ENCODE measurements around the gene IRF2BP1. TPM values are rescaled to one million over a fixed set of nuclear protein-coding genes. Genes with fewer than 3 reads are reported as not detected.

IRF2BP1 gene
- total and polyA plus RNA-seq, 4 donors: 18.7 to 34.0 (median 30.1) TPM

DNA sequence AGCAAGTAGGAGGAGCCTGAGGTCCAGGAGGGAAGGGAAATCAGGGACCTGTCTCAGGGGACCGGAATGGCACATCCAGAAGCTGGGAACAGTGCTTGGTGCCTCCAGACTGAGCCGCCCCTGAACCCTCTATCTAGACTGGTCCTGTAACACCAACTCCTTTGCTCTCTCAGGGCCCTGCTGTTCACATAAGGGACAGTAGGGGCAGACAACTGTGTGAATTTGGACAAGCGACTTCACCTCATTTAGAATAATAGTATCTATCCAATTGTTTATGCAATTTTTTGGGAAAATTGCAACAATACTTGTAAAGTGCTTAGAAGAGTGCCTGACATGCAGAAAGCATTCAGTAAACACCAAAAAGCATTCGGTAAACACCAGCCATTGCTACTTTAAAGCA is 37.0 kb downstream of the IRF2BP1 start:
- no peaks in the 10 kb centered on the region for H3K9me3 ChIP-seq (ENCODE audit: control insufficient read depth, insufficient read depth, low read length)
- no peaks in the 10 kb centered on the region for H3K27me3 ChIP-seq (ENCODE audit: control insufficient read depth, insufficient read depth, low read length)
- WGBS (ENCODE audit: insufficient coverage): 100% methylated on average over 1 of the region's 4 CpGs
- peaks cover 87% of the 10 kb centered on the region for H3K36me3 ChIP-seq (ENCODE audit: control insufficient read depth, insufficient read depth, low read length)
- no peak for DNase-seq (ENCODE audit: low read depth in 4 of 6, low spot score in 6 of 6)
- no peak overlapping the region for H3K4me3 ChIP-seq (ENCODE audit: low read depth, low read length)
- no peak overlapping the region for H3K27ac ChIP-seq (ENCODE audit: low read depth, low read length)
- no peaks in the 10 kb centered on the region for H3K4me1 ChIP-seq (ENCODE audit: control insufficient read depth, insufficient read depth, low read length)

DNA sequence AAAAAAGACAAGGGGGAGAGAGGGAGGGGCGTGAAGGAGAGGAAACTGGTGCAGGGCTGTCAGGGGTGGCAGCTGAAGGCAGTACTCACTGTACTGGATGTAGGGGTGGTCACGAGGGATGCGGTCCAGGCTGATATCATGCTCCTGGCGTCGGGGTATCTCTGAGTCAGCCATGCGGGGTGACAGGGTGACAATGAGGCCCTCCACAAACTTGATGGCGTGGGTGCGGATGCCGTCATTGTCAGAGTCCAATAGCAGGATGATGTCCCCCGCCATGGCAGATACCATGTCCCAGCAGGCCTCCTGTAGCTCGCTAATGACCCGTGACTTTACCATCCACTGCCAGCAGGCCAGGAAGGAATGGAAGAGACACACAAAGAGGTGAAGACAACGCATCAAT is 38.3 kb downstream of the IRF2BP1 start:
- 63% methylated on average over 10 of the region's 13 CpGs for WGBS (ENCODE audit: insufficient coverage)
- Histone ChIP-seq H3K9me3 (ENCODE audit: control insufficient read depth, insufficient read depth, low read length) (no peaks in the 10 kb centered on the region), H3K4me3 (ENCODE audit: low read depth, low read length) (no peak overlapping the region), H3K27me3 (ENCODE audit: control insufficient read depth, insufficient read depth, low read length) (no peaks in the 10 kb centered on the region), H3K36me3 (ENCODE audit: control insufficient read depth, insufficient read depth, low read length) (peaks cover 87% of the 10 kb centered on the region), H3K4me1 (ENCODE audit: control insufficient read depth, insufficient read depth, low read length) (no peaks in the 10 kb centered on the region), H3K27ac (ENCODE audit: low read depth, low read length) (no peak overlapping the region)
- peak in 1 of 6 donors; percentile 4 for DNase-seq (ENCODE audit: low read depth in 4 of 6, low spot score in 6 of 6)

DNA sequence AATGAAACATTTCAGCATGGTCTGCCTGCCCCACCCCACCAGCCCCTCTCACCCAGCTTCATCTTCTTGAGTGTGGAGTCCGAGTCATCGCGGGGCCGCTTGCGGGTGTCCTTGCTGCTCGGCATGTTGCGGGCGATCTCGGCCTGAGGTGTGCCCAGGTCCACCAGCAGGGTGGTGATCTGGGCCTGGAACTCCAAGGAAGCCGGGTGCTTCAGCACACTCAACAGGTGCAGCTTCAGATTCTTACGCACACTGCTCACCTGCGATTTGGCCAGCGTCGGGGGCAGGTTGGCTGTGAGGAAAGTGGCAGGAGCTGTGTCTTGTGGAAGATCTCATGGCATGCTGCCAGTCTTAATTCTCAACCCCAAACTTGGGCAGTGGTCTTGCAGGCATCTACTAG is 43.7 kb downstream of the IRF2BP1 start:
- DNase-seq (ENCODE audit: low read depth in 4 of 6, low spot score in 6 of 6): no peak
- no peak overlapping the region for H3K27ac ChIP-seq (ENCODE audit: low read depth, low read length)
- peaks cover 87% of the 10 kb centered on the region for H3K36me3 ChIP-seq (ENCODE audit: control insufficient read depth, insufficient read depth, low read length)
- no peaks in the 10 kb centered on the region for H3K4me1 ChIP-seq (ENCODE audit: control insufficient read depth, insufficient read depth, low read length)
- no peaks in the 10 kb centered on the region for H3K9me3 ChIP-seq (ENCODE audit: control insufficient read depth, insufficient read depth, low read length)
- H3K27me3 ChIP-seq (ENCODE audit: control insufficient read depth, insufficient read depth, low read length): no peaks in the 10 kb centered on the region
- WGBS (ENCODE audit: insufficient coverage): 97% methylated on average over 10 of the region's 14 CpGs
- no peak overlapping the region for H3K4me3 ChIP-seq (ENCODE audit: low read depth, low read length)

DNA sequence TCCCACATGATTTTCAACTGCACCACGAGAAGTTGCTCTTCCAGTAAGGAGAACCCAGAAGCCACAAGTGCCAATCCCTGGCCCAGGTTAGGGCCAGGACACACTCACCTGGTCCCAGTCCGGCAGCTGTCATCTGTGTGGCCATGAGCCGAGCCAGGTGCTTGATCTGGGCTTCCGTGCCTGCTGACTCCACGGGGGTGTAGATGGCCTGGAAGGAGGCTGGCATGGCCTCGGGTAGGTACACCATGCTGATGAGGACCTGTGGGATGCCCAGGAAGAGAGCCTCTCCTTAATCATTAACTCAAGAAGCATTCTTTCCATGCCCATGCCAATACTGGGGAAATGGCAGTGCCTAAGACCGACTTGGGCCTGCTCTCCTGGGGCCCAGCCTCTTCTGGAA is 51.0 kb downstream of the IRF2BP1 start:
- WGBS (ENCODE audit: insufficient coverage): 100% methylated on average over 5 of the region's 7 CpGs
- Histone ChIP-seq H3K4me1 (ENCODE audit: control insufficient read depth, insufficient read depth, low read length) (no peaks in the 10 kb centered on the region), H3K36me3 (ENCODE audit: control insufficient read depth, insufficient read depth, low read length) (peaks cover 88% of the 10 kb centered on the region), H3K4me3 (ENCODE audit: low read depth, low read length) (no peak overlapping the region), H3K27ac (ENCODE audit: low read depth, low read length) (no peak overlapping the region), H3K9me3 (ENCODE audit: control insufficient read depth, insufficient read depth, low read length) (no peaks in the 10 kb centered on the region), H3K27me3 (ENCODE audit: control insufficient read depth, insufficient read depth, low read length) (no peaks in the 10 kb centered on the region)
- no peak for DNase-seq (ENCODE audit: low read depth in 4 of 6, low spot score in 6 of 6)

Other genes starting within 250 kb of the IRF2BP1 start
- 10 to 100 TPM; 37.6 to 92.6 TPM for gene EML2, start 246.7 kb downstream of the IRF2BP1 start, total RNA-seq
- gene EML2, start 246.7 kb downstream of the IRF2BP1 start, polyA plus RNA-seq (ENCODE audit: insufficient read length in 2 of 2): 100 to 1,000 TPM; 107 to 135 TPM
- gene GIPR, start 217.9 kb downstream of the IRF2BP1 start, total RNA-seq: under 1 TPM; 0.30 to 0.55 TPM
- 1 to 10 TPM; 1.4 to 1.9 TPM for gene GIPR, start 217.9 kb downstream of the IRF2BP1 start, polyA plus RNA-seq (ENCODE audit: insufficient read length in 2 of 2)
- 100 to 1,000 TPM; 170 to 393 TPM for gene SNRPD2, start 194.2 kb downstream of the IRF2BP1 start, total RNA-seq
- gene SNRPD2, start 194.2 kb downstream of the IRF2BP1 start, polyA plus RNA-seq (ENCODE audit: insufficient read length in 2 of 2): 100 to 1,000 TPM; 251 to 270 TPM
- 1 to 10 TPM; 4.3 to 5.2 TPM for gene QPCTL, start 193.5 kb downstream of the IRF2BP1 start, total RNA-seq
- gene QPCTL, start 193.5 kb downstream of the IRF2BP1 start, polyA plus RNA-seq (ENCODE audit: insufficient read length in 2 of 2): 10 to 100 TPM; 11.6 to 16.8 TPM
- gene FBXO46, start 155.2 kb downstream of the IRF2BP1 start, total RNA-seq: 10 to 100 TPM in 1 of 2 donors, 1 to 10 TPM in 1; 3.5 to 11.0 TPM
- 10 to 100 TPM; 11.4 to 13.6 TPM for gene FBXO46, start 155.2 kb downstream of the IRF2BP1 start, polyA plus RNA-seq (ENCODE audit: insufficient read length in 2 of 2)
- not detected for gene MEIOSIN, start 152.7 kb downstream of the IRF2BP1 start, total RNA-seq
- gene MEIOSIN, start 152.7 kb downstream of the IRF2BP1 start, polyA plus RNA-seq (ENCODE audit: insufficient read length in 2 of 2): not detected
- gene SIX5, start 116.9 kb downstream of the IRF2BP1 start, total RNA-seq: 10 to 100 TPM in 1 of 2 donors, 1 to 10 TPM in 1; 4.1 to 20.2 TPM
- 10 to 100 TPM; 11.2 to 17.5 TPM for gene SIX5, start 116.9 kb downstream of the IRF2BP1 start, polyA plus RNA-seq (ENCODE audit: insufficient read length in 2 of 2)
- gene DMPK, start 103.7 kb downstream of the IRF2BP1 start, total RNA-seq: 10 to 100 TPM; 16.5 to 35.4 TPM
- gene DMPK, start 103.7 kb downstream of the IRF2BP1 start, polyA plus RNA-seq (ENCODE audit: insufficient read length in 2 of 2): 100 to 1,000 TPM; 113 to 155 TPM
- gene DMWD, start 93.3 kb downstream of the IRF2BP1 start, total RNA-seq: 10 to 100 TPM; 27.0 to 42.7 TPM
- 100 to 1,000 TPM in 1 of 2 donors, 10 to 100 TPM in 1; 82.9 to 101 TPM for gene DMWD, start 93.3 kb downstream of the IRF2BP1 start, polyA plus RNA-seq (ENCODE audit: insufficient read length in 2 of 2)
- gene RSPH6A, start 70.8 kb downstream of the IRF2BP1 start, total RNA-seq: under 1 TPM in 1 of 2 donors, not detected in 1; 0.11 TPM
- gene RSPH6A, start 70.8 kb downstream of the IRF2BP1 start, polyA plus RNA-seq (ENCODE audit: insufficient read length in 2 of 2): under 1 TPM in 1 of 2 donors, not detected in 1; 0.09 TPM
- gene SYMPK, start 23.0 kb downstream of the IRF2BP1 start, total RNA-seq: 10 to 100 TPM; 23.2 to 39.6 TPM
- 10 to 100 TPM; 51.4 to 63.9 TPM for gene SYMPK, start 23.0 kb downstream of the IRF2BP1 start, polyA plus RNA-seq (ENCODE audit: insufficient read length in 2 of 2)
- not detected for gene FOXA3, start 21.8 kb downstream of the IRF2BP1 start, total RNA-seq
- gene FOXA3, start 21.8 kb downstream of the IRF2BP1 start, polyA plus RNA-seq (ENCODE audit: insufficient read length in 2 of 2): not detected
- 1 to 10 TPM; 1.3 to 2.5 TPM for gene MYPOP, start 16.5 kb upstream of the IRF2BP1 start, total RNA-seq
- gene MYPOP, start 16.5 kb upstream of the IRF2BP1 start, polyA plus RNA-seq (ENCODE audit: insufficient read length in 2 of 2): 10 to 100 TPM; 10.9 to 13.6 TPM
- under 1 TPM in 1 of 2 donors, not detected in 1; 0.11 TPM for gene NANOS2, start 28.6 kb upstream of the IRF2BP1 start, total RNA-seq
- gene NANOS2, start 28.6 kb upstream of the IRF2BP1 start, polyA plus RNA-seq (ENCODE audit: insufficient read length in 2 of 2): under 1 TPM; 0.15 to 0.21 TPM
- 1 to 10 TPM; 5.4 to 5.7 TPM for gene NOVA2, start 87.7 kb upstream of the IRF2BP1 start, total RNA-seq
- 10 to 100 TPM; 49.3 to 52.4 TPM for gene NOVA2, start 87.7 kb upstream of the IRF2BP1 start, polyA plus RNA-seq (ENCODE audit: insufficient read length in 2 of 2)
- 10 to 100 TPM in 1 of 2 donors, 1 to 10 TPM in 1; 9.4 to 13.7 TPM for gene CCDC61, start 109.3 kb upstream of the IRF2BP1 start, total RNA-seq
- gene CCDC61, start 109.3 kb upstream of the IRF2BP1 start, polyA plus RNA-seq (ENCODE audit: insufficient read length in 2 of 2): 10 to 100 TPM; 15.7 to 21.3 TPM
- 1 to 10 TPM in 1 of 2 donors, not detected in 1; 5.5 TPM for gene PGLYRP1, start 136.9 kb upstream of the IRF2BP1 start, total RNA-seq
- gene PGLYRP1, start 136.9 kb upstream of the IRF2BP1 start, polyA plus RNA-seq (ENCODE audit: insufficient read length in 2 of 2): 1 to 10 TPM in 1 of 2 donors, under 1 TPM in 1; 0.49 to 3.3 TPM
- 1 to 10 TPM; 1.6 to 3.3 TPM for gene IGFL4, start 154.9 kb upstream of the IRF2BP1 start, total RNA-seq
- 10 to 100 TPM in 1 of 2 donors, 1 to 10 TPM in 1; 8.1 to 12.0 TPM for gene IGFL4, start 154.9 kb upstream of the IRF2BP1 start, polyA plus RNA-seq (ENCODE audit: insufficient read length in 2 of 2)
- not detected for gene IGFL3, start 238.5 kb upstream of the IRF2BP1 start, total RNA-seq
- gene IGFL3, start 238.5 kb upstream of the IRF2BP1 start, polyA plus RNA-seq (ENCODE audit: insufficient read length in 2 of 2): not detected